A549 (cell line): ENCODE results near the gene FRZB. TPM values are rescaled to one million over a fixed set of nuclear protein-coding genes. Genes with fewer than 3 reads are reported as not detected.

Source experiments
- ATAC-seq, 2 experiments: fragments of 200-7000 bp in 1 of 2; fragments of >200 bp in 1 of 2; cut with Nextera tagmentation in 1 of 2; cut with Tn5 transposase in 1 of 2; 3 replicates each; pipeline versions ENCODE4 v1.8.0 to v1.9.1; 2018 to 2020; ENCODE audit warnings: mild to moderate bottlenecking in 1 of 2, moderate library complexity in 1 of 2
- CTCF ChIA-PET: fragments of 300-600 bp; sonication (Branson Sonifier 250); formaldehyde crosslinking; extraction: SDS; loops from one replicate; lab custom pipeline; 2021; ENCODE audit warnings: antibody characterized with exemption, inconsistent platforms; lab: Yijun Ruan, JAX
- POLR2A ChIA-PET: fragments of 350-600 bp; formaldehyde crosslinking; extraction: SDS; loops from one replicate; lab custom pipeline; 2021; ENCODE audit warnings: antibody characterized with exemption, inconsistent platforms; lab: Yijun Ruan, JAX
- DNase-seq, 2 experiments: peaks; one replicate each; pipeline versions ENCODE4 v3.0.0 to v3.0.0-alpha.2; 2011 to 2016; ENCODE audit warnings: low read depth in 1 of 2, low spot score in 1 of 2
- FAIRE-seq: peaks from 2 replicates; lab custom pipeline; 2011; peaks lifted over from hg19 to GRCh38; lab: Jason Lieb, UNC
- H3K27ac ChIP-seq, 2 experiments: fragments of >200 bp; sonication (Bioruptor Twin); formaldehyde crosslinking; 3 replicates each; pipeline ENCODE4 v1.5.1; 2016 to 2017
- H3K4me1 ChIP-seq: fragments of >200 bp; sonication (Bioruptor Twin); formaldehyde crosslinking; 3 replicates; pipeline ENCODE4 v1.6.1; 2016
- H3K4me2 ChIP-seq: fragments of >200 bp; sonication (Bioruptor Twin); formaldehyde crosslinking; 3 replicates; pipeline ENCODE4 v1.6.1; 2016
- H3K4me3 ChIP-seq: fragments of >200 bp; sonication (Bioruptor Twin); formaldehyde crosslinking; 3 replicates; pipeline ENCODE4 v1.5.1; 2016
- H3K9me3 ChIP-seq: fragments of >200 bp; sonication (Bioruptor Twin); formaldehyde crosslinking; 3 replicates; pipeline ENCODE4 v1.6.1; 2016
- CBX2 ChIP-seq: fragments of 200-600 bp; sonication (generic); IDR thresholded peaks from 2 replicates; pipeline ENCODE4 v1.6.1; 2016; ENCODE audit warnings: low read depth, mild to moderate bottlenecking, borderline replicate concordance
- CHD2 ChIP-seq: fragments of 150-350 bp; IDR thresholded peaks from 2 replicates; pipeline ENCODE4 v1.6.1; 2014; ENCODE audit warnings: low read length; ENCODE audit not compliant: partially characterized antibody
- EP300 ChIP-seq, 2 experiments: fragments of >200 bp; sonication (Bioruptor Twin); formaldehyde crosslinking; IDR thresholded peaks; 2 replicates in 1 of 2; 3 replicates in 1 of 2; pipeline ENCODE4 v1.6.1; 2016 to 2017
- ESRRA ChIP-seq: fragments of 150-350 bp; IDR thresholded peaks from 2 replicates; pipeline ENCODE4 v1.6.1; 2014; ENCODE audit warnings: mild to moderate bottlenecking, low read length, borderline replicate concordance
- FOSB ChIP-seq: fragments of 250-450 bp; sonication (Bioruptor Pico); IDR thresholded peaks from 2 replicates; pipeline ENCODE4 v1.5.0; 2020; ENCODE audit warnings: mild to moderate bottlenecking, moderate library complexity
- HDAC2 ChIP-seq: fragments of 200-600 bp; sonication (generic); IDR thresholded peaks from 2 replicates; pipeline ENCODE4 v1.6.1; 2016
- HES2 ChIP-seq: fragments of >200 bp; sonication (Bioruptor Twin); formaldehyde crosslinking; IDR thresholded peaks from 2 replicates; pipeline ENCODE4 v1.6.1; 2016
- HOXB13 ChIP-seq: fragments of 250-450 bp; sonication (Bioruptor Pico); IDR thresholded peaks from 2 replicates; pipeline ENCODE4 v1.5.0; 2020; ENCODE audit warnings: low read depth, mild to moderate bottlenecking, moderate library complexity
- JUNB ChIP-seq: fragments of >200 bp; sonication (Bioruptor Twin); formaldehyde crosslinking; IDR thresholded peaks from 2 replicates; pipeline ENCODE4 v1.6.1; 2016
- MAX ChIP-seq: IDR thresholded peaks from 2 replicates; pipeline ENCODE4 v1.6.1; 2012
- MYC ChIP-seq: IDR thresholded peaks from 2 replicates; pipeline ENCODE4 v1.6.1; 2012; ENCODE audit warnings: mild to moderate bottlenecking, inconsistent platforms, low read length, improper control_type of control experiment, borderline replicate concordance
- NFE2L2 ChIP-seq: fragments of 150-350 bp; conservative IDR thresholded peaks from 2 replicates; pipeline ENCODE4 v1.6.1; 2014; ENCODE audit warnings: low read length
- NR3C1 ChIP-seq: fragments of >200 bp; sonication (Bioruptor Twin); formaldehyde crosslinking; IDR thresholded peaks from 3 replicates; pipeline ENCODE4 v1.6.1; 2017
- POLR2AphosphoS2 ChIP-seq: conservative IDR thresholded peaks from 2 replicates; pipeline ENCODE4 v1.6.1; 2012; ENCODE audit warnings: low read length, improper control_type of control experiment, inconsistent platforms
- RAD21 ChIP-seq, 2 experiments: fragments of >200 bp in 1 of 2; sonication (Bioruptor Twin) in 1 of 2; formaldehyde crosslinking in 1 of 2; IDR thresholded peaks in 1 of 2; conservative IDR thresholded peaks in 1 of 2; 2 replicates in 1 of 2; 3 replicates in 1 of 2; pipeline ENCODE4 v1.6.1; 2012 to 2018; ENCODE audit warnings: inconsistent platforms in 1 of 2
- RARB ChIP-seq: fragments of 250-450 bp; sonication (Bioruptor Pico); IDR thresholded peaks from 2 replicates; pipeline ENCODE4 v1.8.0; 2021; ENCODE audit warnings: mild to moderate bottlenecking, moderate library complexity
- RFX5 ChIP-seq: fragments of 450-650 bp; IDR thresholded peaks from 2 replicates; pipeline ENCODE4 v1.7.1; 2014; ENCODE audit warnings: antibody characterized with exemption, mild to moderate bottlenecking, moderate library complexity
- RNF2 ChIP-seq: fragments of 200-600 bp; sonication (generic); IDR thresholded peaks from 2 replicates; pipeline ENCODE4 v1.6.1; 2016; ENCODE audit warnings: low read depth, mild to moderate bottlenecking, antibody characterized with exemption, moderate library complexity, borderline replicate concordance
- SMC3 ChIP-seq: fragments of >200 bp; sonication (Bioruptor Twin); formaldehyde crosslinking; IDR thresholded peaks from 3 replicates; pipeline ENCODE4 v1.6.1; 2018; ENCODE audit warnings: inconsistent platforms
- SREBF2 ChIP-seq: fragments of 450-650 bp; IDR thresholded peaks from 2 replicates; pipeline ENCODE4 v1.6.1; 2014; ENCODE audit warnings: mild to moderate bottlenecking, moderate library complexity
- ZC3H11A ChIP-seq: fragments of 450-650 bp; IDR thresholded peaks from 2 replicates; pipeline ENCODE4 v1.6.1; 2014; ENCODE audit warnings: antibody characterized with exemption, mild to moderate bottlenecking
- ZFP36 ChIP-seq: fragments of 450-650 bp; IDR thresholded peaks from 2 replicates; pipeline ENCODE4 v1.6.1; 2014; ENCODE audit warnings: borderline replicate concordance; ENCODE audit not compliant: partially characterized antibody
- ZNF302 ChIP-seq: fragments of 250-450 bp; sonication (Bioruptor Pico); IDR thresholded peaks from 2 replicates; pipeline ENCODE4 v1.9.0; 2021; ENCODE audit warnings: inconsistent platforms, mild to moderate bottlenecking, moderate library complexity
- ZSCAN20 ChIP-seq: fragments of 250-450 bp; sonication (Bioruptor Pico); IDR thresholded peaks from 2 replicates; pipeline ENCODE4 v1.8.0; 2022; ENCODE audit warnings: mild to moderate bottlenecking, moderate library complexity
- WGBS: methylation state at CpG from one replicate; pipeline ENCODE4 v1.1.6; 2017; ENCODE audit errors: missing lambda C conversion rate; 5-methylcytosine and 5-hydroxymethylcytosine counted together
- polyA plus RNA-seq, 4 experiments: library from polyadenylated mRNA; depleted of rRNA in 3 of 4; stranded (reverse); fragments of >200 nt; fragmentation: RNase III in 1 of 4; extraction: RNeasy Plus Mini Kit Qiagen cat#74134 plus additional on column Dnase treatment in 1 of 4; gene quantifications; 2 replicates in 3 of 4; 3 replicates in 1 of 4; pipeline ENCODE4 v1.2.3, GENCODE V29; 2011 to 2017
- TF ChIP-seq, protein P1 (sequence below): fragments of 200-600 bp; sonication (generic); IDR thresholded peaks from 2 replicates; pipeline ENCODE4 v1.6.1; 2016; ENCODE audit warnings: antibody characterized with exemption, mild to moderate bottlenecking, moderate library complexity
- TF ChIP-seq, protein P2 (sequence below): fragments of 250-450 bp; sonication (Bioruptor Pico); IDR thresholded peaks from 2 replicates; pipeline ENCODE4 v1.5.0; 2020; ENCODE audit warnings: low read depth, mild to moderate bottlenecking, moderate library complexity
- TF ChIP-seq, protein P3 (sequence below): fragments of 150-350 bp; IDR thresholded peaks from 2 replicates; pipeline ENCODE4 v1.6.1; 2014; ENCODE audit warnings: low read depth, mild to moderate bottlenecking, low read length
- TF ChIP-seq, protein P4 (sequence below): IDR thresholded peaks from 2 replicates; pipeline ENCODE4 v1.6.1; 2012; ENCODE audit warnings: low read depth, borderline replicate concordance

The FRZB gene
- polyA plus RNA-seq, 2 of the 4 experiments (the other 2 are of a cell fraction), result 0.03 to 0.06 TPM

DNA sequence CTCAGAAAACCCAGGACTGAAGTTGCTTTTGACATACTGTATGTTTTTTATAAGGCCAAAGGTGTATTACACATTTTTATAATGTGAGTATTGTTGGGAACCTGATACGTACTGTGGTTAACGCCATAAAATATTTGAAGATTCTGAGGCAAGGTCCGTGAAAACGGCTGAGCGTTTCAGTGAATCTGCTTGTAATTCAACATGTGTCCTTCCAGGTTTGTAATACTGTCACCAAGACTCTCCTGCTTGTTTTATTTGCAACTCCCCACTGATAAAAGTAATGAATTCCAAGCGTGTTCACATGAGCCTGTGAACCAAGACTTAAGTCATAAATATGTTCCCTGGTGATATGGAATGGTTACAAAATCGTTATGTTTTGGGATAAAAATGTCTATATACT lies 23.9 kb upstream of the FRZB start:
- FAIRE-seq, result no peak
- Histone ChIP-seq H3K4me3 (no peak overlapping the region), H3K4me2 (no peak overlapping the region; the same call in 2 of the 3 replicates), H3K9me3 (no peaks in the 10 kb centered on the region), H3K27ac (no peak overlapping the region), H3K4me1 (peaks cover 5% of the 10 kb centered on the region; the same call in 2 of the 3 replicates)
- 83% methylated on average over 7 of the region's 7 CpGs for WGBS
- TF ChIP-seq CBX2 (no peak), POLR2AphosphoS2 (no peak), RNF2 (no peak), RAD21 (conservative IDR thresholded peaks at IDR 0.05 in 1 of 2, IDR thresholded peaks at IDR 0.05 in 1 of 2) (no peak), ZNF302 (no peak), NFE2L2 (no peak), RFX5 (no peak), SREBF2 (no peak)
- TF ChIP-seq, protein P1, sequence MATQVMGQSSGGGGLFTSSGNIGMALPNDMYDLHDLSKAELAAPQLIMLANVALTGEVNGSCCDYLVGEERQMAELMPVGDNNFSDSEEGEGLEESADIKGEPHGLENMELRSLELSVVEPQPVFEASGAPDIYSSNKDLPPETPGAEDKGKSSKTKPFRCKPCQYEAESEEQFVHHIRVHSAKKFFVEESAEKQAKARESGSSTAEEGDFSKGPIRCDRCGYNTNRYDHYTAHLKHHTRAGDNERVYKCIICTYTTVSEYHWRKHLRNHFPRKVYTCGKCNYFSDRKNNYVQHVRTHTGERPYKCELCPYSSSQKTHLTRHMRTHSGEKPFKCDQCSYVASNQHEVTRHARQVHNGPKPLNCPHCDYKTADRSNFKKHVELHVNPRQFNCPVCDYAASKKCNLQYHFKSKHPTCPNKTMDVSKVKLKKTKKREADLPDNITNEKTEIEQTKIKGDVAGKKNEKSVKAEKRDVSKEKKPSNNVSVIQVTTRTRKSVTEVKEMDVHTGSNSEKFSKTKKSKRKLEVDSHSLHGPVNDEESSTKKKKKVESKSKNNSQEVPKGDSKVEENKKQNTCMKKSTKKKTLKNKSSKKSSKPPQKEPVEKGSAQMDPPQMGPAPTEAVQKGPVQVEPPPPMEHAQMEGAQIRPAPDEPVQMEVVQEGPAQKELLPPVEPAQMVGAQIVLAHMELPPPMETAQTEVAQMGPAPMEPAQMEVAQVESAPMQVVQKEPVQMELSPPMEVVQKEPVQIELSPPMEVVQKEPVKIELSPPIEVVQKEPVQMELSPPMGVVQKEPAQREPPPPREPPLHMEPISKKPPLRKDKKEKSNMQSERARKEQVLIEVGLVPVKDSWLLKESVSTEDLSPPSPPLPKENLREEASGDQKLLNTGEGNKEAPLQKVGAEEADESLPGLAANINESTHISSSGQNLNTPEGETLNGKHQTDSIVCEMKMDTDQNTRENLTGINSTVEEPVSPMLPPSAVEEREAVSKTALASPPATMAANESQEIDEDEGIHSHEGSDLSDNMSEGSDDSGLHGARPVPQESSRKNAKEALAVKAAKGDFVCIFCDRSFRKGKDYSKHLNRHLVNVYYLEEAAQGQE, result no peak
- TF ChIP-seq, protein P2, sequence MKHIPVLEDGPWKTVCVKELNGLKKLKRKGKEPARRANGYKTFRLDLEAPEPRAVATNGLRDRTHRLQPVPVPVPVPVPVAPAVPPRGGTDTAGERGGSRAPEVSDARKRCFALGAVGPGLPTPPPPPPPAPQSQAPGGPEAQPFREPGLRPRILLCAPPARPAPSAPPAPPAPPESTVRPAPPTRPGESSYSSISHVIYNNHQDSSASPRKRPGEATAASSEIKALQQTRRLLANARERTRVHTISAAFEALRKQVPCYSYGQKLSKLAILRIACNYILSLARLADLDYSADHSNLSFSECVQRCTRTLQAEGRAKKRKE (CRISPR knock-in tag), result no peak
- ChIA-PET CTCF (no interaction called here), POLR2A (no interaction called here)
- DNase-seq, result no peak
- ATAC-seq, result no peak

GRCh38 chr2:182887753-182888415 lies 21.4 kb upstream of the FRZB start:
- no peak overlapping the region for H3K4me2 ChIP-seq
- no peak for ATAC-seq
- ChIA-PET CTCF (no interaction called here), POLR2A (no interaction called here)
- WGBS, result 67% methylated on average over 4 of the region's 4 CpGs
- TF ChIP-seq FOSB (no peak), ZSCAN20 (no peak), HES2 (no peak)
- TF ChIP-seq, all 56 proteins: peak for 0
- no peak for DNase-seq
- Histone ChIP-seq H3K9me3 (no peaks in the 10 kb centered on the region), H3K4me3 (no peak overlapping the region), H3K27ac (no peak overlapping the region), H3K4me1 (peaks cover 5% of the 10 kb centered on the region; the same call in 2 of the 3 replicates)
- no peak for FAIRE-seq

DNA sequence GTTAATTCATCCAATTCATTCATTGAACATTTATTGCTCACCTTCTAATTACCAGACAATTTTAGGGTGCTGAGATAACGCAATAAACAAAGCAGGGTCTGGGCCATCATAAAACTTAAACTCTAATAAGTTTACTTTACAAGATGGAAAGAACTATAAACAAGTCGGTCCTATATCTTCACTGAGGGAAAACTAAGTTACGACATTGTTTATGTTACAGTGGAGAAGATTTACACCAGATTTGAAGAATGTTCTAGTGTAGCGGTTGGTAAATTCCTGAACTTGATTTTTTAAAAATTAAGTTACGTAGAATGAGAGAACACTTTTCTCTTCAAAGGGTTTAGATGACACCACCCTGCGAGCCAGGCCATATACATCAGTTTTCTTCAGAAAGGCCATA lies 20.7 kb upstream of the FRZB start:
- peaks cover 5% of the 10 kb centered on the region; the same call in 2 of the 3 replicates for H3K4me1 ChIP-seq
- WGBS, result 72% methylated on average over 6 of the region's 6 CpGs
- H3K4me3 ChIP-seq, result no peak overlapping the region
- DNase-seq, result no peak
- ATAC-seq, result no peak
- ChIA-PET POLR2A (no interaction called here), CTCF (no interaction called here)
- FAIRE-seq, result no peak
- H3K4me2 ChIP-seq, result no peak overlapping the region
- no peak overlapping the region for H3K27ac ChIP-seq
- no peaks in the 10 kb centered on the region for H3K9me3 ChIP-seq
- no peak for TF ChIP-seq MAX
- TF ChIP-seq FOSB, result no peak
- no peak for TF ChIP-seq NR3C1
- no peak for TF ChIP-seq RARB (CRISPR knock-in tag)
- TF ChIP-seq, protein P3, sequence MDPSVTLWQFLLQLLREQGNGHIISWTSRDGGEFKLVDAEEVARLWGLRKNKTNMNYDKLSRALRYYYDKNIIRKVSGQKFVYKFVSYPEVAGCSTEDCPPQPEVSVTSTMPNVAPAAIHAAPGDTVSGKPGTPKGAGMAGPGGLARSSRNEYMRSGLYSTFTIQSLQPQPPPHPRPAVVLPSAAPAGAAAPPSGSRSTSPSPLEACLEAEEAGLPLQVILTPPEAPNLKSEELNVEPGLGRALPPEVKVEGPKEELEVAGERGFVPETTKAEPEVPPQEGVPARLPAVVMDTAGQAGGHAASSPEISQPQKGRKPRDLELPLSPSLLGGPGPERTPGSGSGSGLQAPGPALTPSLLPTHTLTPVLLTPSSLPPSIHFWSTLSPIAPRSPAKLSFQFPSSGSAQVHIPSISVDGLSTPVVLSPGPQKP, result no peak
- TF ChIP-seq MYC, result no peak
- no peak for TF ChIP-seq ESRRA
- no peak for TF ChIP-seq POLR2AphosphoS2
- TF ChIP-seq ZC3H11A, result no peak
- no peak for TF ChIP-seq ZFP36
- no peak for TF ChIP-seq HDAC2
- TF ChIP-seq HOXB13 (CRISPR knock-in tag), result no peak
- no peak for TF ChIP-seq SMC3
- TF ChIP-seq CHD2, result no peak
- no peak for TF ChIP-seq EP300 (IDR thresholded peaks at IDR 0.05)
- no peak for TF ChIP-seq JUNB
- TF ChIP-seq, protein P4, sequence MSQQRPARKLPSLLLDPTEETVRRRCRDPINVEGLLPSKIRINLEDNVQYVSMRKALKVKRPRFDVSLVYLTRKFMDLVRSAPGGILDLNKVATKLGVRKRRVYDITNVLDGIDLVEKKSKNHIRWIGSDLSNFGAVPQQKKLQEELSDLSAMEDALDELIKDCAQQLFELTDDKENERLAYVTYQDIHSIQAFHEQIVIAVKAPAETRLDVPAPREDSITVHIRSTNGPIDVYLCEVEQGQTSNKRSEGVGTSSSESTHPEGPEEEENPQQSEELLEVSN, result no peak
